Measurements from ENCODE around the gene VAC14.

DNA sequence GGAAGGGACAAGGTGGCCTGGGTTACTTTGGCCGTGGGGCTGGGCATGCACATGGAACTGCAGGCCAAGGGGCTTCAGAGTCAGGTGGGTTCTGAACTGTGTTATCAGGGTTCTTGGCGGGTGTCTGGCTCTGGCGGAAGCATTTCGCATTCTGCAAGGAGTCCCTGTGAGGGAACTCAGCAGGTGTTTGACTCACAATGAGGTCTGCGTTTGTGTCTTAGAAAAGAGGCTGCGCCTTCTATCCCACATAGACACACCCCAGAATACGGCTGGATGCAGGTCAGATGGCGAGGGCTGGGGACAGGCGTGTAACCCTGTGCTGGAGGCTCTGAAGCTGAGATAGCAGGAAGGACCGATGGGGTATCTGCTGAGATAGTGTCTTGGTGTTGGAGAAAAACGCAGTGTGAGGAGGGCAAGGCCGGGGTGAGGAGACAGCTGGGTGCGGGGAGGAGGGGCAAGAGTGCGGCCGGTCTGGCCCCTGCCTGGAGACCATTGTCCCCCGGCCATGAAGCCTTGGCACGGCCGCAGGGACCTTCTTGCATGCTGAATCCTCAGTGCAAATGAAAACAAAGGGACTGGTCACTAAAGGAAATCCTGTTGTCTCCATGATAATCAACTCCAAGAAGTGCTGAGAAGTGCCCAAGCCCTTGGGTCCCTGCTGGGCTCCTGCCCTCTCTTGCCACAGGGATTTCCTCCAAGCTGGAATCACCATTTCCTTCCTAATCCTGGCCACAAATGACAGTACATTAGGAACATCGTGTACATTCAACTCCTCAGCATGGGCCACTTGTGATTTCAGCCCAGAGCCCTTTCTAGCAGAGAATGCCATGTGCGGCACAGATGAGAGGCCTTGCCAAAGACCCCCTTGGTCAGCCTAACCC, 92.4 kb downstream of the VAC14 start:
- no peak for TF ChIP-seq EZH2 (IDR thresholded peaks at IDR 0.05; ENCODE audit: borderline replicate concordance, low read length)
- TF ChIP-seq, protein P1, sequence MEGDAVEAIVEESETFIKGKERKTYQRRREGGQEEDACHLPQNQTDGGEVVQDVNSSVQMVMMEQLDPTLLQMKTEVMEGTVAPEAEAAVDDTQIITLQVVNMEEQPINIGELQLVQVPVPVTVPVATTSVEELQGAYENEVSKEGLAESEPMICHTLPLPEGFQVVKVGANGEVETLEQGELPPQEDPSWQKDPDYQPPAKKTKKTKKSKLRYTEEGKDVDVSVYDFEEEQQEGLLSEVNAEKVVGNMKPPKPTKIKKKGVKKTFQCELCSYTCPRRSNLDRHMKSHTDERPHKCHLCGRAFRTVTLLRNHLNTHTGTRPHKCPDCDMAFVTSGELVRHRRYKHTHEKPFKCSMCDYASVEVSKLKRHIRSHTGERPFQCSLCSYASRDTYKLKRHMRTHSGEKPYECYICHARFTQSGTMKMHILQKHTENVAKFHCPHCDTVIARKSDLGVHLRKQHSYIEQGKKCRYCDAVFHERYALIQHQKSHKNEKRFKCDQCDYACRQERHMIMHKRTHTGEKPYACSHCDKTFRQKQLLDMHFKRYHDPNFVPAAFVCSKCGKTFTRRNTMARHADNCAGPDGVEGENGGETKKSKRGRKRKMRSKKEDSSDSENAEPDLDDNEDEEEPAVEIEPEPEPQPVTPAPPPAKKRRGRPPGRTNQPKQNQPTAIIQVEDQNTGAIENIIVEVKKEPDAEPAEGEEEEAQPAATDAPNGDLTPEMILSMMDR (conservative IDR thresholded peaks at IDR 0.05 in 1 of 2, IDR thresholded peaks at IDR 0.05 in 1 of 2; ENCODE audit: extremely low read depth in 1 of 2, insufficient read depth in 1 of 2, low read depth in 1 of 2, low read length in 2 of 2), result no peak
